Astrocyte (in vitro differentiated cells and primary cell): ENCODE measurements around the gene APOA1. TPM values are rescaled to one million over a fixed set of nuclear protein-coding genes. Genes with fewer than 3 reads are reported as not detected.

Source experiments
- DNase-seq: peaks from one replicate; pipeline ENCODE4 v3.0.0-alpha.2; 2010; ENCODE audit warnings: low read depth
- FAIRE-seq: peaks from 2 replicates; lab custom pipeline; 2011; peaks lifted over from hg19 to GRCh38; lab: Jason Lieb, UNC
- H2AFZ ChIP-seq: 2 replicates; pipeline ENCODE4 v1.6.0; 2012; ENCODE audit warnings: low read depth, low read length, inconsistent platforms
- H3K27ac ChIP-seq: 2 replicates; pipeline ENCODE4 v1.5.1; 2011; ENCODE audit warnings: low read depth, low read length, inconsistent platforms
- H3K27me3 ChIP-seq: 2 replicates; pipeline ENCODE4 v1.6.0; 2011; ENCODE audit warnings: low read length, inconsistent platforms; ENCODE audit not compliant: insufficient read depth
- H3K36me3 ChIP-seq: 2 replicates; pipeline ENCODE4 v1.5.1; 2011; ENCODE audit warnings: low read length, inconsistent platforms; ENCODE audit not compliant: insufficient read depth
- H3K4me1 ChIP-seq: 2 replicates; pipeline ENCODE4 v1.5.1; 2011; ENCODE audit warnings: low read length, inconsistent platforms; ENCODE audit not compliant: insufficient read depth
- H3K4me2 ChIP-seq: 2 replicates; pipeline ENCODE4 v1.6.0; 2012; ENCODE audit warnings: low read length, inconsistent platforms
- H3K4me3 ChIP-seq: 2 replicates; pipeline ENCODE4 v1.5.1; 2011; ENCODE audit warnings: low read depth, mild to moderate bottlenecking, low read length, inconsistent platforms; ENCODE audit not compliant: insufficient read depth
- H3K79me2 ChIP-seq: 2 replicates; pipeline ENCODE4 v1.6.0; 2012; ENCODE audit warnings: mild to moderate bottlenecking, low read length, inconsistent platforms; ENCODE audit not compliant: insufficient read depth
- H3K9ac ChIP-seq: 2 replicates; pipeline ENCODE4 v1.6.0; 2012; ENCODE audit warnings: mild to moderate bottlenecking, low read length, inconsistent platforms
- H3K9me3 ChIP-seq: 2 replicates; pipeline ENCODE4 v1.5.1; 2012; ENCODE audit warnings: low read depth, mild to moderate bottlenecking, low read length, inconsistent platforms; ENCODE audit not compliant: insufficient read depth
- H4K20me1 ChIP-seq: 2 replicates; pipeline ENCODE4 v1.6.0; 2012; ENCODE audit warnings: low read length, inconsistent platforms; ENCODE audit not compliant: insufficient read depth
- H3K27ac Mint-ChIP-seq: one replicate; pipeline ENCODE4 v1.8.0; 2021; ENCODE audit warnings: mild to moderate bottlenecking, mixed read lengths; ENCODE audit not compliant: unreplicated experiment
- H3K27me3 Mint-ChIP-seq: one replicate; pipeline ENCODE4 v1.8.0; 2021; ENCODE audit warnings: low read depth, mixed read lengths; ENCODE audit not compliant: unreplicated experiment
- H3K36me3 Mint-ChIP-seq: one replicate; pipeline ENCODE4 v1.8.0; 2021; ENCODE audit warnings: low read depth, mixed read lengths; ENCODE audit not compliant: unreplicated experiment
- H3K4me1 Mint-ChIP-seq: one replicate; pipeline ENCODE4 v1.8.0; 2021; ENCODE audit warnings: low read depth, mixed read lengths; ENCODE audit not compliant: unreplicated experiment
- H3K4me3 Mint-ChIP-seq: one replicate; pipeline ENCODE4 v1.8.0; 2021; ENCODE audit warnings: mild to moderate bottlenecking, moderate library complexity, mixed read lengths; ENCODE audit not compliant: unreplicated experiment
- H3K9me3 Mint-ChIP-seq: one replicate; pipeline ENCODE4 v1.8.0; 2021; ENCODE audit warnings: mild to moderate bottlenecking, mixed read lengths; ENCODE audit not compliant: unreplicated experiment
- EZH2 ChIP-seq: IDR thresholded peaks from 2 replicates; pipeline ENCODE4 v1.6.1; 2012; ENCODE audit warnings: mild to moderate bottlenecking, low read length, inconsistent platforms; ENCODE audit not compliant: insufficient read depth
- total RNA-seq: library from RNA; stranded (reverse); gene quantifications from 2 replicates; pipeline ENCODE4 v1.2.1, GENCODE V29; 2021
- TF ChIP-seq, protein P1 (sequence below): IDR thresholded peaks from 2 replicates; pipeline ENCODE4 v1.5.1; 2011; ENCODE audit warnings: low read depth, mild to moderate bottlenecking, inconsistent platforms, low read length, moderate library complexity; ENCODE audit not compliant: insufficient read depth

Gene APOA1
- total RNA-seq, 1 donor from 2014 or later: 6.0 TPM

DNA sequence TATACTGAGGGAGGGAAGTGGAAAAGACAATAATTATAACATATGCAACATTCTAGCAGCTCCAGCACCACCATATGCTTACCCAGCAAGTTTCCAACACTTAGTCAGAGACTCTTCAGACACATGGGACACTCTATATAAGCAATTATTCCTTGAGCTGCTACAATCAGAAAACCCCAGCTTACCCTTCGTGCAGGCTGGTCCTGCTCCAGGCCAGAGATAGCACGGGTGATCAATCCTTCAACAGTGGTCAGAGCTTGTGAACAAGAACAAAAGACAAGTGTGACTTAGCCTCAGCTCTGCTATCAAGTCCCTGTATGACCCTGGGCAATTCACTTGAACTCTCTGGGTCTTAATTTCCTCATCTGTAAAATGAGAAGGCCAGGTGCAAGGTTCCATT is 51.1 kb downstream of the APOA1 start:
- Histone ChIP-seq H3K4me2 (peak overlapping the region; percentile 97), H2AFZ (no peak overlapping the region), H3K27me3 (no peaks in the 10 kb centered on the region), H3K4me1 (peaks cover 27% of the 10 kb centered on the region), H3K27ac (no peak overlapping the region), H4K20me1 (peaks cover 28% of the 10 kb centered on the region), H3K9me3 (no peaks in the 10 kb centered on the region), H3K36me3 (peaks cover 50% of the 10 kb centered on the region), H3K4me3 (no peak overlapping the region), H3K79me2 (peaks cover 30% of the 10 kb centered on the region), H3K9ac (no peak overlapping the region)
- TF ChIP-seq, protein P1, sequence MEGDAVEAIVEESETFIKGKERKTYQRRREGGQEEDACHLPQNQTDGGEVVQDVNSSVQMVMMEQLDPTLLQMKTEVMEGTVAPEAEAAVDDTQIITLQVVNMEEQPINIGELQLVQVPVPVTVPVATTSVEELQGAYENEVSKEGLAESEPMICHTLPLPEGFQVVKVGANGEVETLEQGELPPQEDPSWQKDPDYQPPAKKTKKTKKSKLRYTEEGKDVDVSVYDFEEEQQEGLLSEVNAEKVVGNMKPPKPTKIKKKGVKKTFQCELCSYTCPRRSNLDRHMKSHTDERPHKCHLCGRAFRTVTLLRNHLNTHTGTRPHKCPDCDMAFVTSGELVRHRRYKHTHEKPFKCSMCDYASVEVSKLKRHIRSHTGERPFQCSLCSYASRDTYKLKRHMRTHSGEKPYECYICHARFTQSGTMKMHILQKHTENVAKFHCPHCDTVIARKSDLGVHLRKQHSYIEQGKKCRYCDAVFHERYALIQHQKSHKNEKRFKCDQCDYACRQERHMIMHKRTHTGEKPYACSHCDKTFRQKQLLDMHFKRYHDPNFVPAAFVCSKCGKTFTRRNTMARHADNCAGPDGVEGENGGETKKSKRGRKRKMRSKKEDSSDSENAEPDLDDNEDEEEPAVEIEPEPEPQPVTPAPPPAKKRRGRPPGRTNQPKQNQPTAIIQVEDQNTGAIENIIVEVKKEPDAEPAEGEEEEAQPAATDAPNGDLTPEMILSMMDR: no peak
- TF ChIP-seq EZH2: no peak
- Mint-ChIP-seq H3K4me3 (peak overlapping the region; percentile 89), H3K27ac (no peak overlapping the region), H3K9me3 (no peaks in the 10 kb centered on the region), H3K36me3 (peaks cover 23% of the 10 kb centered on the region), H3K27me3 (peaks cover 13% of the 10 kb centered on the region), H3K4me1 (peaks cover 20% of the 10 kb centered on the region)
- DNase-seq: no peak
- FAIRE-seq: no peak

Other genes with a start within 250 kb of the APOA1 start
- 8.0 and 9.3 TPM in 2 replicates for gene BUD13, start 64.6 kb downstream of the APOA1 start, total RNA-seq
- 65.1 and 67.3 TPM in 2 replicates for gene ZPR1, start 49.6 kb downstream of the APOA1 start, total RNA-seq
- gene APOA5, start 45.7 kb downstream of the APOA1 start, total RNA-seq: not detected in 2 replicates
- not detected in 2 replicates for gene APOA4, start 14.3 kb downstream of the APOA1 start, total RNA-seq
- gene APOC3, start 7.7 kb downstream of the APOA1 start, total RNA-seq: not detected in 2 replicates